Ishikawa (cell line): Measurements from ENCODE around the gene PRKCB.

Experiments used
- CREB1 ChIP-seq: IDR thresholded peaks from 2 replicates; pipeline ENCODE4 v1.6.1; 2012; ENCODE audit warnings: low read depth
- EP300 ChIP-seq: IDR thresholded peaks from 2 replicates; pipeline ENCODE4 v1.6.1; 2012; ENCODE audit warnings: borderline replicate concordance
- MAX ChIP-seq: IDR thresholded peaks from 2 replicates; pipeline ENCODE4 v1.6.1; 2012
- REST ChIP-seq: IDR thresholded peaks from 2 replicates; pipeline ENCODE4 v1.6.1; 2012; ENCODE audit warnings: low read depth, mild to moderate bottlenecking
- TAF1 ChIP-seq: IDR thresholded peaks from 2 replicates; pipeline ENCODE4 v1.6.1; 2012; ENCODE audit warnings: low read depth, mild to moderate bottlenecking

GRCh38 chr16:23927796-23928195 lies 92.0 kb downstream of the PRKCB start:
- no peak for TF ChIP-seq TAF1
- TF ChIP-seq REST: no peak
- TF ChIP-seq EP300: no peak
- TF ChIP-seq CREB1: no peak
- no peak for TF ChIP-seq MAX
